Measurements from ENCODE around the gene ZNHIT1.

DNA sequence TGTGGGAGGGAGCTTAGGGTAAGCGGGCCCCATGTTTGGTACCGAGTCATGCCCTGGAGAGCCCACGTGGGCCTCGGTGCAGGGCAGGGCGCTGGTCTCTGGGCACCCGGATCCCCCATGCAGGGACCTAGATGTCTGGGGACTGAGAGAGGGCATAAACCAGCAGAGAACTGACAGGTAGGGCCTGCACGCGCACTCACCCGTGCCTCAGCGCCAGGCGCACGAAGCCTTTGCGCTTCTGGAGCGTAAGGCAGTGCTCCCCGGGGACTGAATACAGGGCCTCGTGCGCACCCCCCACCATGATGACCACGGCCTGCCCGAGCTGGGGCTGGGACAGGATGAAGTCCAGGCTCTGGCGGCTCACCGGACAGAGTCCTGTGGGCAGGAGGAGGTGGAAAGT, 20.0 kb upstream of the ZNHIT1 start:
- TF ChIP-seq TCF7L2 (IDR thresholded peaks at IDR 0.05; ENCODE audit: low read depth, low read length) (no peak), POLR2AphosphoS5 (IDR thresholded peaks at IDR 0.05; ENCODE audit: low read depth, low read length) (no peak)
- TF ChIP-seq, protein P1, sequence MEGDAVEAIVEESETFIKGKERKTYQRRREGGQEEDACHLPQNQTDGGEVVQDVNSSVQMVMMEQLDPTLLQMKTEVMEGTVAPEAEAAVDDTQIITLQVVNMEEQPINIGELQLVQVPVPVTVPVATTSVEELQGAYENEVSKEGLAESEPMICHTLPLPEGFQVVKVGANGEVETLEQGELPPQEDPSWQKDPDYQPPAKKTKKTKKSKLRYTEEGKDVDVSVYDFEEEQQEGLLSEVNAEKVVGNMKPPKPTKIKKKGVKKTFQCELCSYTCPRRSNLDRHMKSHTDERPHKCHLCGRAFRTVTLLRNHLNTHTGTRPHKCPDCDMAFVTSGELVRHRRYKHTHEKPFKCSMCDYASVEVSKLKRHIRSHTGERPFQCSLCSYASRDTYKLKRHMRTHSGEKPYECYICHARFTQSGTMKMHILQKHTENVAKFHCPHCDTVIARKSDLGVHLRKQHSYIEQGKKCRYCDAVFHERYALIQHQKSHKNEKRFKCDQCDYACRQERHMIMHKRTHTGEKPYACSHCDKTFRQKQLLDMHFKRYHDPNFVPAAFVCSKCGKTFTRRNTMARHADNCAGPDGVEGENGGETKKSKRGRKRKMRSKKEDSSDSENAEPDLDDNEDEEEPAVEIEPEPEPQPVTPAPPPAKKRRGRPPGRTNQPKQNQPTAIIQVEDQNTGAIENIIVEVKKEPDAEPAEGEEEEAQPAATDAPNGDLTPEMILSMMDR (IDR thresholded peaks at IDR 0.05), result no peak
